GM12874 (cell line): ENCODE data around the gene RPN1.

Source experiments
- TF ChIP-seq, protein P1 (sequence below): IDR thresholded peaks from 2 replicates; pipeline ENCODE4 v1.5.1; 2011; ENCODE audit warnings: low read depth, mild to moderate bottlenecking, control low read depth, low read length, moderate library complexity; ENCODE audit not compliant: insufficient read depth

RPN1 gene

DNA sequence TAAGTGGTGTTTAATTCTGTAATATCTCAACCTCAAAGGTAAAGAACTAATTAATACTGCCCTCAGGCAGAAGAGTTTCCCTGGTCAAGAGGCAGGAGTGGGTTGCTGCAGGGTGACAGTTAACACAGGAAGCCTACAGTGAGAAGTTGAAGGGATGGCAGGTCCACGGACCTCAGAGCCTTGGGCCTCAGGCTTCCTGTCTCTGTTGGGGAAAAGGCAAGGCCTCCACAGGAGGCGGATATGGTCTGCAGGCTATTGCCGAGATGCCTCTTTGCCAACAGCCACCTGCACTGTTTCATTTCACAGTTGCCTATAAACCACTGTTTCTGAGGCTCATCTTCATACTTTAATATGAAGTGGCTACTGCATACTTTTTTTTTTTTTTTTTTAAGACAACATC, 33.3 kb upstream of the RPN1 start:
- TF ChIP-seq, protein P1, sequence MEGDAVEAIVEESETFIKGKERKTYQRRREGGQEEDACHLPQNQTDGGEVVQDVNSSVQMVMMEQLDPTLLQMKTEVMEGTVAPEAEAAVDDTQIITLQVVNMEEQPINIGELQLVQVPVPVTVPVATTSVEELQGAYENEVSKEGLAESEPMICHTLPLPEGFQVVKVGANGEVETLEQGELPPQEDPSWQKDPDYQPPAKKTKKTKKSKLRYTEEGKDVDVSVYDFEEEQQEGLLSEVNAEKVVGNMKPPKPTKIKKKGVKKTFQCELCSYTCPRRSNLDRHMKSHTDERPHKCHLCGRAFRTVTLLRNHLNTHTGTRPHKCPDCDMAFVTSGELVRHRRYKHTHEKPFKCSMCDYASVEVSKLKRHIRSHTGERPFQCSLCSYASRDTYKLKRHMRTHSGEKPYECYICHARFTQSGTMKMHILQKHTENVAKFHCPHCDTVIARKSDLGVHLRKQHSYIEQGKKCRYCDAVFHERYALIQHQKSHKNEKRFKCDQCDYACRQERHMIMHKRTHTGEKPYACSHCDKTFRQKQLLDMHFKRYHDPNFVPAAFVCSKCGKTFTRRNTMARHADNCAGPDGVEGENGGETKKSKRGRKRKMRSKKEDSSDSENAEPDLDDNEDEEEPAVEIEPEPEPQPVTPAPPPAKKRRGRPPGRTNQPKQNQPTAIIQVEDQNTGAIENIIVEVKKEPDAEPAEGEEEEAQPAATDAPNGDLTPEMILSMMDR: no peak

DNA sequence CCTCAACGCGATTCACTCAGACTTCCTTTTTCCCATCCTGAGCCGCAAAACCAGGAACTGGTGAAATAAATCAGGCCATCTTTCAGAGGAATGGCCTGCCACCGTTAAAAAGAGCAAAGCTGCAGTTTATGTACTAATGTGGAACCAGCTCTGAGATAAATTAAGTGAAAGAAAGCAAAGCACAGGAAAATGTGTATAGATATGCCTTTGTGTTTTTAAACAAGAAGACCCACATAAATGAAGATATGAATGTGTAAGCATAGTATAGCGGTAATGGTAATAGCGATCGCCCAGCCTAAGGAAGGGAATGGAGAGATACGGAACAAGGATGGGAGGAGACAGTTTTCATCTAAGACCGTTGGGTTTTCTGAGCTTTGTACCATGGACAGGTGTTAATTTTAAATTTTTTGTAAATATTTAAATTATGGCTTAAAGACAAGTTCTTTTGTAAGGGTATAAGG, 30.8 kb upstream of the RPN1 start:
- TF ChIP-seq, protein P1: no peak

DNA sequence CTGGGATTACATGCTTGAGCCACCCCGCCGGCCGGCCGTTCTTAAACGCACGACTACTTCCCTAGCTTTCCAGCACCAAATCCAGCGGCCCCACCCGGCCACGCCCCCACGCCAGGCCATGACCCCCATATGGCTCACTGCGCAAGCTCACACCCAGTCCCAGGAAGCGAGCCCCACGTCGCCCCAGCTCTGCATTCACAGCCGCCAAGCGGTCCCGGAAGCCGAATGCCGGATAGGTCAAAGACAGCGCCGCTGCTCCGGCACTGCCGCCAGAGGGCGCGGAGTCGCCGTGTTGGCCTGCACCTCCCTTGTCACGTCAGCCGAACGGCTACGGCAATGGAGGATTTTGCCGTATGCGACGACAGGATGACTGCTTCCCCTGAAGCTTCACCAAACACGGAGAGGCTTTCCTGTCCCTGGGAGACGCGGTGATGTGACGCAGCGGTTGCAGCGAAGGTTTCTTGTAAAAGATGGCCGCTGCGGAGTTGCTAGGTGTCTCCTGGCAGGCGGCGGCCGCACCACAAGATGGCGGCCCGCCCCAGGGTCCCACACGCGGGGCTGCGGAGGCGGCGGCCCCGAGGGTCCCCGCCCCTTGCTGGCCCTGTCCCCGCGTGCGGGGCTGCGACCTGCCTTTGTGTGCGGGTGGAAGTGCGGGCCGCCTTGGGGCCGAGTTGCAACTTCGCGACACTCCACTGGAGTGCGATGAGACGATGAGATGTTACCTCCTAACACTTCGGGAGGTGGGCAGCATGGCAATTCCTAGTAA, 30.2 kb upstream of the RPN1 start:
- TF ChIP-seq, protein P1: peak; percentile 100

DNA sequence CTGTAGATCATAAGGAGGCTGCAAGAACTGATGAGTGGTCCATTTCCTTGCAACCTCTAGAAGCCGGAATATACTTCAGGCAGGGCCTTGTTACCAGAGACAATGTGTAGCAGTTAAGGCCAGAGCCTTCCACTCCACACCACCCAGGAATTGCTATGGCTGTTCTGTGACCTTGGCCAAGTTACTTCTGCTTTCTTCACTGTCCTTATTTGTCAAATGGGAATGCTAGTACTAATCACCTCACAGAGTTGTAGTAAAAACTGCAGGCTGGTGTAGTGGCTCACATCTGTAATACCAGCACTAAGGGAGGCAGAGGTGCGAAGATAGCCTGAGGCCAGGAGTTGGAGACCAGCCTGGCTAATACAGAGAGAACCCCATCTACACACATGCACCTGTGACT, 28.7 kb upstream of the RPN1 start:
- TF ChIP-seq, protein P1: no peak

DNA sequence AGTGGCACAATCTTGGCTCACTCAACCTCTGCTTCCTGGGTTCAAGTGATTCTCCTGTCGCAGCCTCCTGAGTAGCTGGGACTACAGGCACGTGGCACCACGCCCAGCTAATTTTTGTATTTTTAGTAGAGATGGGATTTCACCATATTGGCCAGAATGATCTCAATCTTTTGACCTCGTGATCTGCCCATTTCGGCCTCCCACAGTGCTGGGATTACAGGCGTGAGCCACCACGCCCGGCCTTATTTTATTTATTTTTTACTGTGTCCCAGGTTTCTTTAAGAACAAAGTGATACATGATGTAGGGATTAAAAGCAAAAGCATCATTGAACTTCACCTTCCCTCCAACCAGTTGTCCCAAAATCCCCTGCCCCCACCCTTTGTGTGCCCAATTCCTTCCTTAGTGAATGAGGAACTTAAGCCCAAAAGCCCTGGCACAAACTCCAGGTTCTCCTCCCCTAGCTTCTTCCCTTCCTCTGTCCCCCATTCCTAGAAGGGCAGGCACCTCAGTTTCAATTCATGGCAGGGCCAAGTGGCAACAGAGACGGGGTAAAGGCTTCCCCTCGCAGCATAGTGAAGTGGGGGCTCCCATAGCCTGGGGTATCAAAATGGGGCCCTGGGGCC, 23.7 kb upstream of the RPN1 start:
- TF ChIP-seq, protein P1: no peak

DNA sequence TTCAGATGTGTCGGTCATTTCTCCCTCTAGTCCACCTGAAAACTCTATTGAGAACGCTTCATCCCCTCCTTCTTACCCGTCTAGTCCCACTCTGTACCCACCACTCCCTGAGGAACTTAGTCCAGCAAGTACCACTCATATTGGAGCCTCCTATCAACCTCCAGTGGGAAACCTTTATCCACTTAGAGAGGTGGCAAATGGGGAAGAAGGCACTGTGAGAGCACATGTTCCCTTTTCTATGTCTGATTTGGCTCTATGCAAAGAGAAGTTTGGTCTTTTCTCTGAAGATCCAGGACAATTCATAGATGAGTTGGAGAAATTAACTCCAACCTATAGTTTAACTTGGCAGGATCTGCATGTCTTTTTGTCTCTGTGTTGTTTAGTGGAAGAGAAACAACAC, 17.0 kb upstream of the RPN1 start:
- TF ChIP-seq, protein P1: no peak

DNA sequence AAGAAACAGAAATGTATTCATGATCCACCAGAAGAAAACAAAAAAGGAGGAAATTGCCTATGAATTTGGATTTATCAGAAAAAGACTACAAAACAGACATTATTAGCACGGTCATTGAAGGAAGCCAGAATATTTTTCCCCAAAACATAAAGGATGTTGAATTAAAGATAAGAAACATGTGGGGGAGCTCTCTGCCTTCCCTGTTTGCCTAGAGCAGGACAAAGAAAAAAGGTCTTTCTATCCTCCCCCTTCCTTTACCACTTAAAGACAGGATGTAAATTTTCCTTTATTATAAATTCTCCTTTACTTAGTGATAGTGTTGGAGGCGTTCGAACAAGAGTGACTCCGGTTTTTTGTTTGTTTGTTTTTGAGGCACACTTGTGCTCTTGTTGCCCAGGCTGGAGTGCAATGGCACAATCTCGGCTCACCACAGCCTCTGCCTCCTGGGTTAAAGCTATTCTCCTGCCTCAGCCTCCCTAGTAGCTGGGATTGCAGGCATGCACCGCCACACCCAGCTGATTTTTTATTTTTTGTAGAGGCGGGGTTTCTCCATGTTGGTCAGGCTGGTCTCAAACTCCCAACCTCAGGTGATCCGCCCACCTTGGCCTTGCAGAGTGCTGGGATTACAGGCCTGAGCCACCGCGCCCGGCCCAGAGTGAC, 14.9 kb upstream of the RPN1 start:
- TF ChIP-seq, protein P1: no peak
